CD14-positive monocyte (primary cell): ENCODE results near the gene RECQL5. TPM values are rescaled to one million over a fixed set of nuclear protein-coding genes. Genes with fewer than 3 reads are reported as not detected.

Experiments used
- DNase-seq, 3 donors: peaks; one replicate each; pipeline ENCODE4 v3.0.0-alpha.2; 2011 to 2022
- H2AFZ ChIP-seq: 2 replicates; pipeline ENCODE4 v1.6.0; 2012; ENCODE audit warnings: mild to moderate bottlenecking, low read depth, low read length, inconsistent platforms; ENCODE audit not compliant: insufficient read depth, poor library complexity, severe bottlenecking
- H3K27ac ChIP-seq, 2 donors: 1 replicate in 1 of 2; 2 replicates in 1 of 2; pipeline ENCODE4 v1.5.1; 2012 to 2013; ENCODE audit warnings: low read length in 2 of 2, control low read depth in 1 of 2, inconsistent platforms in 1 of 2, low read depth in 1 of 2, mild to moderate bottlenecking in 1 of 2
- H3K27me3 ChIP-seq, 2 donors: one replicate each; pipeline versions ENCODE4 v1.6.0 to v1.6.1; 2011 to 2013; ENCODE audit warnings: low read length in 2 of 2; ENCODE audit not compliant: control insufficient read depth in 2 of 2, insufficient read depth in 2 of 2
- H3K36me3 ChIP-seq, 2 donors: replicated peaks in 1 of 2; 1 replicate in 1 of 2; 2 replicates in 1 of 2; pipeline versions ENCODE4 v1.5.1 to v1.6.1; 2012 to 2013; ENCODE audit warnings: low read length in 2 of 2, control low read depth in 1 of 2, inconsistent platforms in 1 of 2, mild to moderate bottlenecking in 1 of 2; ENCODE audit not compliant: insufficient read depth in 2 of 2, control insufficient read depth in 1 of 2
- H3K4me1 ChIP-seq, 2 donors: 1 replicate in 1 of 2; 2 replicates in 1 of 2; pipeline versions ENCODE4 v1.5.1 to v1.6.1; 2012 to 2013; ENCODE audit warnings: low read length in 2 of 2, control low read depth in 1 of 2, inconsistent platforms in 1 of 2, mild to moderate bottlenecking in 1 of 2, moderate library complexity in 1 of 2; ENCODE audit not compliant: insufficient read depth in 2 of 2, control insufficient read depth in 1 of 2
- H3K4me2 ChIP-seq: replicated peaks from 2 replicates; pipeline ENCODE3; 2012; ENCODE audit warnings: low read length, moderate library complexity, mild to moderate bottlenecking; ENCODE audit not compliant: poor library complexity, severe bottlenecking; ENCODE audit errors: extremely low read depth
- H3K4me3 ChIP-seq, 3 experiments: fragments of 200-600 bp in 1 of 3; sonication (generic) in 1 of 3; replicated peaks in 1 of 3; 1 replicate in 2 of 3; 2 replicates in 1 of 3; pipeline ENCODE4 v1.5.1; 2011 to 2013; ENCODE audit warnings: low read length in 3 of 3, mild to moderate bottlenecking in 3 of 3, control low read depth in 2 of 3, low read depth in 2 of 3, inconsistent platforms in 1 of 3, moderate library complexity in 1 of 3
- H3K79me2 ChIP-seq: 2 replicates; pipeline ENCODE4 v1.6.0; 2012; ENCODE audit warnings: mild to moderate bottlenecking, control low read depth, inconsistent platforms, low read length, moderate library complexity; ENCODE audit not compliant: insufficient read depth
- H3K9ac ChIP-seq: 2 replicates; pipeline ENCODE4 v1.6.0; 2017; ENCODE audit warnings: low read length, mild to moderate bottlenecking; ENCODE audit not compliant: insufficient read depth, poor library complexity, severe bottlenecking
- H3K9me3 ChIP-seq, 2 donors: replicated peaks in 1 of 2; 1 replicate in 1 of 2; 2 replicates in 1 of 2; pipeline versions ENCODE4 v1.5.1 to v1.6.1; 2012 to 2013; ENCODE audit warnings: low read length in 2 of 2, control low read depth in 1 of 2; ENCODE audit not compliant: control insufficient read depth in 1 of 2, insufficient read depth in 1 of 2
- H4K20me1 ChIP-seq: 2 replicates; pipeline ENCODE4 v1.6.0; 2012; ENCODE audit warnings: mild to moderate bottlenecking, low read length, control low read depth, moderate library complexity; ENCODE audit not compliant: insufficient read depth
- H3K27ac Mint-ChIP-seq, 7 donors: one replicate each; pipeline ENCODE4 v1.8.0; 2020; ENCODE audit warnings: mild to moderate bottlenecking in 7 of 7, mixed read lengths in 7 of 7, moderate library complexity in 6 of 7, inconsistent platforms in 2 of 7
- H3K27me3 Mint-ChIP-seq, 3 donors: one replicate each; pipeline ENCODE4 v1.8.0; 2021 to 2022; ENCODE audit warnings: low read depth in 3 of 3, mild to moderate bottlenecking in 3 of 3, mixed read lengths in 3 of 3, moderate library complexity in 3 of 3, inconsistent platforms in 1 of 3
- H3K36me3 Mint-ChIP-seq, 2 donors: one replicate each; pipeline ENCODE4 v1.8.0; 2020; ENCODE audit warnings: mixed read lengths in 2 of 2, inconsistent platforms in 1 of 2, mild to moderate bottlenecking in 1 of 2
- H3K4me1 Mint-ChIP-seq: one replicate; pipeline ENCODE4 v1.8.0; 2020; ENCODE audit warnings: mild to moderate bottlenecking, mixed read lengths
- H3K4me3 Mint-ChIP-seq, 2 donors: one replicate each; pipeline ENCODE4 v1.8.0; 2020; ENCODE audit warnings: mild to moderate bottlenecking in 2 of 2, mixed read lengths in 2 of 2, moderate library complexity in 1 of 2
- H3K9me3 Mint-ChIP-seq, 7 donors: one replicate each; pipeline ENCODE4 v1.8.0; 2020 to 2022; ENCODE audit warnings: mixed read lengths in 7 of 7, mild to moderate bottlenecking in 6 of 7, moderate library complexity in 6 of 7, inconsistent platforms in 2 of 7
- WGBS: methylation state at CpG from one replicate; pipeline ENCODE4 v1.1.5; 2013; ENCODE audit warnings: missing lambda C conversion rate; ENCODE audit not compliant: insufficient coverage; 5-methylcytosine and 5-hydroxymethylcytosine counted together
- intact Hi-C, 2 donors: fragments of 100-400 bp; cut with micrococcal nuclease; formaldehyde crosslinking; loops; one replicate each; pipeline versions ENCODE4 v1.15.0 to v1.15.1; 2023
- polyA plus RNA-seq, 3 donors: library from polyadenylated mRNA; depleted of rRNA in 1 of 3; unstranded in 2 of 3; stranded (reverse) in 1 of 3; fragments of 300-500 nt in 2 of 3; fragments of >200 nt in 1 of 3; fragmentation: Illumina TruSeq in 2 of 3; gene quantifications; 1 replicate in 2 of 3; 2 replicates in 1 of 3; pipeline ENCODE4 v1.2.3, GENCODE V29; 2012 to 2021
- TF ChIP-seq, protein P1 (sequence below): fragments of 200-600 bp; IDR thresholded peaks from one replicate; pipeline ENCODE4 v1.8.0; 2022; ENCODE audit warnings: antibody characterized with exemption, mild to moderate bottlenecking

The RECQL5 gene
- polyA plus RNA-seq, 3 donors: 3.1 to 27.7 (median 4.4) TPM

GRCh38 chr17:75630071-75630917 lies 36.7 kb downstream of the RECQL5 start:
- Histone ChIP-seq H3K27ac (no peak overlapping the region), H3K4me3 (no peak overlapping the region), H3K27me3 (no peaks in the 10 kb centered on the region), H3K4me2 (no peak overlapping the region), H3K79me2 (no peaks in the 10 kb centered on the region), H4K20me1 (peaks cover 13% of the 10 kb centered on the region), H3K9ac (no peak overlapping the region), H2AFZ (no peak overlapping the region), H3K9me3 (no peaks in the 10 kb centered on the region), H3K36me3 (peaks cover 34% of the 10 kb centered on the region in 2 donors), H3K4me1 (peaks cover 5 to 13% of the 10 kb centered on the region in 2 donors)
- H3K27me3 Mint-ChIP-seq: peaks cover 4 to 8% (median 7%) of the 10 kb centered on the region in 3 donors
- intact Hi-C loops: loop anchor here in 1 of 2 donors (5.0 kb wide), 1 partner anchor 42 kb away; no protein-coding TSS in a partner anchor
- WGBS: 90% methylated on average over 19 of the region's 26 CpGs
- H3K9me3 Mint-ChIP-seq: peaks cover 0 to 2% (median 0%) of the 10 kb centered on the region in 7 donors
- no peak overlapping the region for H3K27ac Mint-ChIP-seq
- TF ChIP-seq, protein P1, sequence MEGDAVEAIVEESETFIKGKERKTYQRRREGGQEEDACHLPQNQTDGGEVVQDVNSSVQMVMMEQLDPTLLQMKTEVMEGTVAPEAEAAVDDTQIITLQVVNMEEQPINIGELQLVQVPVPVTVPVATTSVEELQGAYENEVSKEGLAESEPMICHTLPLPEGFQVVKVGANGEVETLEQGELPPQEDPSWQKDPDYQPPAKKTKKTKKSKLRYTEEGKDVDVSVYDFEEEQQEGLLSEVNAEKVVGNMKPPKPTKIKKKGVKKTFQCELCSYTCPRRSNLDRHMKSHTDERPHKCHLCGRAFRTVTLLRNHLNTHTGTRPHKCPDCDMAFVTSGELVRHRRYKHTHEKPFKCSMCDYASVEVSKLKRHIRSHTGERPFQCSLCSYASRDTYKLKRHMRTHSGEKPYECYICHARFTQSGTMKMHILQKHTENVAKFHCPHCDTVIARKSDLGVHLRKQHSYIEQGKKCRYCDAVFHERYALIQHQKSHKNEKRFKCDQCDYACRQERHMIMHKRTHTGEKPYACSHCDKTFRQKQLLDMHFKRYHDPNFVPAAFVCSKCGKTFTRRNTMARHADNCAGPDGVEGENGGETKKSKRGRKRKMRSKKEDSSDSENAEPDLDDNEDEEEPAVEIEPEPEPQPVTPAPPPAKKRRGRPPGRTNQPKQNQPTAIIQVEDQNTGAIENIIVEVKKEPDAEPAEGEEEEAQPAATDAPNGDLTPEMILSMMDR: no peak
- no peak for DNase-seq
- no peak overlapping the region for H3K4me3 Mint-ChIP-seq
- H3K4me1 Mint-ChIP-seq: peaks cover 11% of the 10 kb centered on the region
- H3K36me3 Mint-ChIP-seq: peaks cover 21 to 40% of the 10 kb centered on the region in 2 donors

- no peaks in the 10 kb centered on the region for H3K79me2 ChIP-seq
- H3K9me3 ChIP-seq: no peaks in the 10 kb centered on the region
- WGBS: 84% methylated on average over 12 of the region's 14 CpGs
- H2AFZ ChIP-seq: no peak overlapping the region
- H3K4me1 ChIP-seq: peaks cover 5 to 13% of the 10 kb centered on the region in 2 donors
- DNase-seq: no peak
- H3K27ac ChIP-seq: no peak overlapping the region
- H3K4me3 Mint-ChIP-seq: no peak overlapping the region
- peaks cover 4 to 7% (median 7%) of the 10 kb centered on the region in 3 donors for H3K27me3 Mint-ChIP-seq
- H3K4me2 ChIP-seq: no peak overlapping the region
- no peak overlapping the region for H3K27ac Mint-ChIP-seq
- peaks cover 13% of the 10 kb centered on the region for H4K20me1 ChIP-seq
- no peak overlapping the region for H3K4me3 ChIP-seq
- peaks cover 0 to 2% (median 0%) of the 10 kb centered on the region in 7 donors for H3K9me3 Mint-ChIP-seq
- H3K4me1 Mint-ChIP-seq: peaks cover 11% of the 10 kb centered on the region
- TF ChIP-seq, protein P1: no peak
- H3K36me3 Mint-ChIP-seq: peaks cover 30 to 52% of the 10 kb centered on the region in 2 donors
- intact Hi-C loops: no loop called here
- H3K27me3 ChIP-seq: no peaks in the 10 kb centered on the region
- peaks cover 45% of the 10 kb centered on the region in 2 donors for H3K36me3 ChIP-seq
- no peak overlapping the region for H3K9ac ChIP-seq
Measured at GRCh38 chr17:75629157-75629556, 37.8 kb downstream of the RECQL5 start.
